Thyroid gland (tissue), 4 donors: Measurements from ENCODE around the gene FCGBP.

Source experiments
- CTCF ChIP-seq, 6 experiments: fragments of 200-600 bp in 3 of 6; fragments of 450-650 bp in 3 of 6; sonication (generic) in 3 of 6; IDR thresholded peaks; one replicate each; pipeline ENCODE4 v1.5.1; 2016 to 2019; ENCODE audit warnings: antibody characterized with exemption in 6 of 6, mild to moderate bottlenecking in 2 of 6, inconsistent platforms in 1 of 6, moderate library complexity in 1 of 6
- POLR2A ChIP-seq, 2 donors: fragments of 450-650 bp; IDR thresholded peaks; one replicate each; pipeline ENCODE4 v1.6.1; 2017; ENCODE audit warnings: antibody characterized with exemption in 2 of 2, mild to moderate bottlenecking in 2 of 2, moderate library complexity in 1 of 2

- TF ChIP-seq CTCF (IDR thresholded peaks at IDR 0.05): no peak
- TF ChIP-seq POLR2A (IDR thresholded peaks at IDR 0.05): no peak
These were observed 19.2 kb downstream of the FCGBP start for GRCh38 chr19:39915101-39915847.
